HepG2 (cell line): ENCODE data around the gene MYRIP. TPM values are rescaled to one million over a fixed set of nuclear protein-coding genes. Genes with fewer than 3 reads are reported as not detected.
A peak's percentile ranks its signal among the peaks of the same experiment; 100 is the strongest.

Experiments used
- ARNTL ChIP-seq: sonication (generic); formaldehyde crosslinking; IDR thresholded peaks from 2 replicates; pipeline ENCODE4 v1.4.0; 2020; ENCODE audit warnings: mild to moderate bottlenecking, missing genetic modification reagents
- DNMT1 ChIP-seq: sonication (generic); formaldehyde crosslinking; IDR thresholded peaks from 2 replicates; pipeline ENCODE4 v1.5.1; 2020; ENCODE audit warnings: mild to moderate bottlenecking, missing genetic modification reagents
- ETV5 ChIP-seq: IDR thresholded peaks from 2 replicates; pipeline ENCODE4 v1.6.1; 2018; ENCODE audit warnings: missing biosample characterization, missing genetic modification reagents, inconsistent platforms, borderline replicate concordance
- GMEB1 ChIP-seq: sonication (generic); formaldehyde crosslinking; IDR thresholded peaks from 2 replicates; pipeline ENCODE4 v1.5.1; 2020; ENCODE audit warnings: missing genetic modification reagents, mild to moderate bottlenecking, borderline replicate concordance
- GZF1 ChIP-seq: sonication (generic); formaldehyde crosslinking; IDR thresholded peaks from 2 replicates; pipeline ENCODE4 v1.5.1; 2020; ENCODE audit warnings: mild to moderate bottlenecking, missing genetic modification reagents
- HDAC1 ChIP-seq: sonication (generic); formaldehyde crosslinking; IDR thresholded peaks from 2 replicates; pipeline ENCODE4 v1.5.1; 2020; ENCODE audit warnings: mild to moderate bottlenecking, missing genetic modification reagents
- HOXA5 ChIP-seq: sonication (generic); formaldehyde crosslinking; IDR thresholded peaks from 2 replicates; pipeline ENCODE4 v1.4.0; 2020; ENCODE audit warnings: missing genetic modification reagents
- JUNB ChIP-seq: sonication (generic); formaldehyde crosslinking; IDR thresholded peaks from 2 replicates; pipeline ENCODE4 v1.8.0; 2022; ENCODE audit warnings: missing genetic modification reagents, mild to moderate bottlenecking, borderline replicate concordance
- KDM4B ChIP-seq: sonication (generic); formaldehyde crosslinking; IDR thresholded peaks from 2 replicates; pipeline ENCODE4 v1.4.0; 2020; ENCODE audit warnings: missing genetic modification reagents
- MED8 ChIP-seq: sonication (generic); formaldehyde crosslinking; IDR thresholded peaks from 2 replicates; pipeline ENCODE4 v1.8.1; 2023; ENCODE audit warnings: mild to moderate bottlenecking, missing genetic modification reagents; ENCODE audit not compliant: insufficient replicate concordance
- NCOA5 ChIP-seq: sonication (generic); formaldehyde crosslinking; IDR thresholded peaks from 2 replicates; pipeline ENCODE4 v1.4.0; 2020; ENCODE audit warnings: missing genetic modification reagents
- PITX1 ChIP-seq: sonication (generic); formaldehyde crosslinking; IDR thresholded peaks from 2 replicates; pipeline ENCODE4 v1.5.1; 2020; ENCODE audit warnings: mild to moderate bottlenecking, missing genetic modification reagents
- PLRG1 ChIP-seq: fragments of 450-650 bp; conservative IDR thresholded peaks from 2 replicates; pipeline ENCODE4 v1.6.1; 2016
- POGK ChIP-seq: sonication (generic); formaldehyde crosslinking; conservative IDR thresholded peaks from 2 replicates; pipeline ENCODE4 v1.8.0; 2022; ENCODE audit warnings: mild to moderate bottlenecking, moderate library complexity, missing genetic modification reagents
- TBX3 ChIP-seq: fragments of 450-650 bp; IDR thresholded peaks from 2 replicates; pipeline ENCODE4 v1.6.1; 2017; ENCODE audit warnings: antibody characterized with exemption, mild to moderate bottlenecking, inconsistent platforms, borderline replicate concordance
- U2AF2 ChIP-seq: fragments of 200-400 bp; formaldehyde crosslinking; IDR thresholded peaks from 2 replicates; pipeline ENCODE4 v1.6.1; 2017; ENCODE audit warnings: low read depth, mild to moderate bottlenecking, low read length
- ZBTB20 ChIP-seq: sonication (generic); formaldehyde crosslinking; IDR thresholded peaks from 2 replicates; pipeline ENCODE4 v1.8.1; 2023; ENCODE audit warnings: missing genetic modification reagents, low read depth, mild to moderate bottlenecking, borderline replicate concordance
- ZNF281 ChIP-seq: sonication (generic); formaldehyde crosslinking; IDR thresholded peaks from 2 replicates; pipeline ENCODE4 v1.4.0; 2020; ENCODE audit warnings: missing genetic modification reagents, borderline replicate concordance
- ZNF382 ChIP-seq: sonication (generic); formaldehyde crosslinking; IDR thresholded peaks from 2 replicates; pipeline ENCODE4 v1.5.0; 2020; ENCODE audit warnings: missing genetic modification reagents, mild to moderate bottlenecking, borderline replicate concordance
- ZNF558 ChIP-seq: sonication (generic); formaldehyde crosslinking; IDR thresholded peaks from 2 replicates; pipeline ENCODE4 v1.9.0; 2022; ENCODE audit warnings: mild to moderate bottlenecking, missing genetic modification reagents, borderline replicate concordance
- ZNF75D ChIP-seq: sonication (generic); formaldehyde crosslinking; IDR thresholded peaks from 2 replicates; pipeline ENCODE4 v1.8.1; 2023; ENCODE audit warnings: missing genetic modification reagents, mild to moderate bottlenecking, borderline replicate concordance
- ZNF776 ChIP-seq: sonication (generic); formaldehyde crosslinking; IDR thresholded peaks from 2 replicates; pipeline ENCODE4 v1.4.0; 2020; ENCODE audit warnings: mild to moderate bottlenecking, missing genetic modification reagents
- ZNF790 ChIP-seq: sonication (generic); formaldehyde crosslinking; IDR thresholded peaks from 2 replicates; pipeline ENCODE4 v1.8.0; 2022; ENCODE audit warnings: missing genetic modification reagents, mild to moderate bottlenecking, borderline replicate concordance
- ZNF841 ChIP-seq: sonication (generic); formaldehyde crosslinking; IDR thresholded peaks from 2 replicates; pipeline ENCODE4 v1.8.1; 2023; ENCODE audit warnings: missing genetic modification reagents, borderline replicate concordance
- ZSCAN31 ChIP-seq: sonication (generic); formaldehyde crosslinking; IDR thresholded peaks from 2 replicates; pipeline ENCODE4 v1.5.0; 2020; ENCODE audit warnings: low read depth, mild to moderate bottlenecking, missing genetic modification reagents
- polyA plus RNA-seq, 8 experiments: library from polyadenylated mRNA; depleted of rRNA in 3 of 8; stranded (reverse) in 7 of 8; unstranded in 1 of 8; fragments of >200 nt; fragmentation: Illumina TruSeq in 4 of 8; extraction: Trizol in 4 of 8; gene quantifications; 2 replicates each; pipeline versions ENCODE4 v1.2.1 to v1.2.3, GENCODE V29; 2011 to 2016; ENCODE audit warnings: low read depth in 4 of 8, missing spikeins in 1 of 8, mixed read lengths in 1 of 8; ENCODE audit not compliant: insufficient read depth in 1 of 8
- total RNA-seq, 5 experiments: library from RNA; depleted of rRNA; stranded (reverse); fragments of >200 nt; fragmentation: Illumina TruSeq; extraction: Trizol; gene quantifications; 2 replicates each; pipeline ENCODE4 v1.2.3, GENCODE V29; 2016; ENCODE audit warnings: low read depth in 1 of 5

The MYRIP gene
- total and polyA plus RNA-seq, 2 of the 13 experiments (the other 11 are each of a cell fraction or from before 2014, with no cell fraction given): 0.64 to 0.84 TPM

- TF ChIP-seq NCOA5 (CRISPR knock-in tag) (no peak), ZNF776 (CRISPR knock-in tag) (no peak), PLRG1 (no peak), ZNF558 (CRISPR knock-in tag) (peak; percentile 56; the same call in 1 of the 2 replicates), ZNF382 (no peak), ZNF841 (no peak), U2AF2 (no peak), JUNB (CRISPR knock-in tag) (no peak), ETV5 (CRISPR knock-in tag) (peak; percentile 84; the same call in 1 of the 2 replicates), PITX1 (CRISPR knock-in tag) (peak; percentile 55; the same call in 1 of the 2 replicates), ZNF790 (CRISPR knock-in tag) (no peak; the same call in 1 of the 2 replicates), GZF1 (CRISPR knock-in tag) (no peak; the same call in 1 of the 2 replicates), GMEB1 (CRISPR knock-in tag) (peak; percentile 81), ZSCAN31 (CRISPR knock-in tag) (no peak; the same call in none of the 2 replicates), ZNF75D (CRISPR knock-in tag) (no peak), ARNTL (CRISPR knock-in tag) (no peak), DNMT1 (CRISPR knock-in tag) (no peak), ZBTB20 (CRISPR knock-in tag) (no peak; the same call in 1 of the 2 replicates), MED8 (CRISPR knock-in tag) (peak; percentile 51), HDAC1 (no peak; the same call in none of the 2 replicates), ZNF281 (CRISPR knock-in tag) (no peak), TBX3 (peak; percentile 25; the same call in 1 of the 2 replicates), POGK (CRISPR knock-in tag) (peak; percentile 50; the same call in 1 of the 2 replicates), HOXA5 (CRISPR knock-in tag) (no peak), KDM4B (no peak)
Observed at GRCh38 chr3:40309418-40309924, 500.1 kb downstream of the MYRIP start, which contains the start of gene EIF1B (continued).
